Measurements from ENCODE around the gene ADCY3. TPM values are rescaled to one million over a fixed set of nuclear protein-coding genes. Genes with fewer than 3 reads are reported as not detected.
"Not testable (repeated sequence)": the region's sequence is repeated elsewhere in the genome, so short reads cannot be mapped to it uniquely, and the experiment has no call there.

Gene ADCY3
- polyA plus RNA-seq, 4 donors: 16.0 to 45.5 (median 22.9) TPM

DNA sequence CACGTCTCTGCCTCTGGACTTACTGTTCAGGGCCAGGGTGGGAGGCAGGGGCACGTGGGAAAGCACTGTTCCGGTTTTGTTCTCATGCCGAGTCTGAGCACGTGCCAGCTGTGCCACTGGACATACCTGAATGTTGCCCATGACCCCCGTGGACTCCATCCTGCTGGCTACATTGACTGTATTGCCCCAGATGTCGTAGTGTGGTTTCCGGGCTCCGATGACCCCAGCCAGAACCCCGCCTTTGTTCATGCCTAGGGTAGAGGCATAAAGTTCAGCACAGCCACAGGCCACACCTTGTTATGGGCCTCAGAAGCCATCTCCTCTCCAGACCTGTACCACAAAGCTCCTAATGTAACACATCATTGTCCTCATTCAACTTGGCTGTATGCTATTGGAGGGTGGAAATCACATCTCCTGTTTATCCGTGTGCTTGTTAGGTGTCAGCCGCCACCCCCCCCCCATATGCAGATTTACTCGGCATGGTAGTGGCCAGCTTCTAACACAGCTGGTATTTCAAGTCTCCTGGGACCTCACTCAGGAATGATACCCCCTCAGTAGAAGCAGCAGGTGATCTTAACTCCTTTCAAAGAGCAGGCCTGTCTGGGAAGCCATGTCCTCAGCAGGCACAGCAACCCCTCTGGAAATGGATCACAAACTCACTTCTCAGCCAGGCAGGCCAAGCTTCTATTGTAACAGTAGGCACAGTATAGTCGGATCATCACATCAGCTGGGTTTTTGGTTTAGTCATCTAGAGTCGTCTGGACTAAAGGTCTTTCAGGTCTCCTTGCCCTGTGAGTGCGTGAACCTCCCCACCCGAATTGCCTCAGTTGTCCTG lies 99.2 kb downstream of the ADCY3 start:
- no peak for DNase-seq (ENCODE audit: low read depth in 4 of 4, low spot score in 3 of 4)

- no peak for DNase-seq (ENCODE audit: low read depth in 4 of 4, low spot score in 3 of 4)
These were observed 99.9 kb downstream of the ADCY3 start for GRCh38 chr2:24820175-24820513.

DNA sequence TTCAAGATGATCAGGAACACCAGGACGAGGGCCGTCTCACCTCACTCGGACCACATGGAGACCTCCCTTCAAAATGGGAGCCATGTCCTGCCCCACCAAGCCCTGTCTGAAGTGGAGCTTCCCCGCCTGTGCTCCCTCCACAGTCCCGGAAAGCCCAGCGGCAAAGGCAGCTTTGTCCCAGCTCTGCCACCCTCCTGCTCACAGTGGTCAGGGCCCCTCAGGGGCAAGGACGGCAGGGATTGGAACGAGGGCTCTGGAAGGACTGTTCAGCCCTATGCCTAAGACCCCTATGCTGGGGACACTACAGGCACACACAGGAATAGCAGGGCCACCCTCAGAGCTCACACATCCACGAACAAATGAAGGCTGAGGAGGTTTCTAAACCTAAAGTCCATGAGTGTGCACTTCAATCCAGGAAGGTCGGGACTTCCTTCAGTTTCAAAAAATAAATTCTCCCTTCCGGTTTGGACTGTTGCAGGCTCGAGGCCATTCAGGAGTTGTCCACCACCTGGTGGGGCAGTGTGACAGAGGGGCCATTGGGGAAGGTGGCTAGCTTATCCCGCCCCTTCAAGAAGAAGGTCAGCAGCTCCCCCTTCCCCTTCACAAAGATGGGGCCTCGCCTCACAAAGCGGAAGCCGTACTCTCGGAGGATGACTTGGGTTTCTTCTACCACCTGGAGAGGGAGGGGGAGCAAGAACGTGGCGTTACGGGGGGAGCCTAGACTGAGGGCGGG lies 100.4 kb downstream of the ADCY3 start:
- no peak for DNase-seq (ENCODE audit: low read depth in 4 of 4, low spot score in 3 of 4)

DNA sequence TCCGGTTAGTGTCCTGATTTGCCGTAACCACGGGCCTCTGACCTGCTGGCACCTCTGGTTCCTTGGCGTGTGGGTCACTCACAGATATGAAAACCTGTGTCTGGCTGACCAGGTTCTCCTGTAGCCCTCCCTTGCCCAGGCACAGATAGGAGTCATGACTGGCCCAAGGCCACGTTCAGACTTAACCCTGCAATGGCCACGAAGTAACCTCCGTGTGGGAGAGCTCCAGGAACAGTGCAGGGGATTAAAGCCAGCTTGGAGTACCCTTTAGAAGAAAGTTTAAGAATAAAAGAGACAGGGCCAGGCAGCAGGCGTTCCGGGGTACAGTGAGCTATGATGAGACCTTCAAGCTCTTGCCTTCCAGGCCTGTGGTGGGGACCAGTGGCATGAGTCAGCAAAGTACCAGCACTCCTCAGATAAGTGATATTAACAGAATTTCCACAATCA lies 101.3 kb downstream of the ADCY3 start:
- no peak for DNase-seq (ENCODE audit: low read depth in 4 of 4, low spot score in 3 of 4)

DNA sequence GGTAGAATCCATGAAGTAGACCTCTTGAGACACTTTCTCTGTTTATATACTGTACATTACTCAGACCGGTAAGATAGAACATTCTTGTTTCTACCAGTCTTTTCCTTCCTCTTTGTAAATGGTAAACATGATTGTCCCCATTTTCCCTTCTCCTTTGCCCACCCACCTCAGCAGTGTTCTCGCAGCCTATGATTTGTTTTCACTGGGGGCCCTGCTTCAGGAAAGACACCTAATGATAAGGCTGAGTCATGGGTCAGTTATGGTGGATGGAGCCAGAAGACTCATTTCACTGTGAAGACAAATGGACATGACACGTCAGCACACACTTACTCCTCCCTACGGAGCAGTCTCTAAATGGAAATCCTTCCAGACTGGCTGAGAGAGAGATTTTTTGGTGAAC lies 103.2 kb downstream of the ADCY3 start:
- no peak for DNase-seq (ENCODE audit: low read depth in 4 of 4, low spot score in 3 of 4)

GRCh38 chr2:24816404-24816803 lies 103.6 kb downstream of the ADCY3 start:
- no peak for DNase-seq (ENCODE audit: low read depth in 4 of 4, low spot score in 3 of 4)

- DNase-seq (ENCODE audit: low read depth in 4 of 4, low spot score in 3 of 4): no peak
These were observed 104.9 kb downstream of the ADCY3 start for GRCh38 chr2:24815171-24815570.

DNA sequence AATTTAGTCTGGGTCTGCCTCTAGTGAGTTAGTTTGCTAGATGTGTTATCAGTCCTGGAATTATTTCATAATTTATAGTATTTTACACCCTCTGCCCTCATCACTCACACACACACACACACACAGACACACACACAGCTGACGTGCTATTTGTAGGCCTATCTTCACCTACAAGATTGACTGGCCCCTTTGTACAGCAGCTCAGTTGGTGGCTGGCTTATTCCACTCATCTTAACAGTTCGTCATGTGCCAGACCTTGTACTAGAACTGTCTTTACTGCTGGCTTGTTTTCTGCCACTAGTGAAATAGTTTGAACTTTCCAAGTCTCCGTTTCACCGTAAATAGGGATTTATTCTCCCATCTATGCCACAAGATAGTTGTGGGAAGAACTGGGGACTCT lies 105.5 kb downstream of the ADCY3 start:
- DNase-seq (ENCODE audit: low read depth in 4 of 4, low spot score in 3 of 4): no peak

DNA sequence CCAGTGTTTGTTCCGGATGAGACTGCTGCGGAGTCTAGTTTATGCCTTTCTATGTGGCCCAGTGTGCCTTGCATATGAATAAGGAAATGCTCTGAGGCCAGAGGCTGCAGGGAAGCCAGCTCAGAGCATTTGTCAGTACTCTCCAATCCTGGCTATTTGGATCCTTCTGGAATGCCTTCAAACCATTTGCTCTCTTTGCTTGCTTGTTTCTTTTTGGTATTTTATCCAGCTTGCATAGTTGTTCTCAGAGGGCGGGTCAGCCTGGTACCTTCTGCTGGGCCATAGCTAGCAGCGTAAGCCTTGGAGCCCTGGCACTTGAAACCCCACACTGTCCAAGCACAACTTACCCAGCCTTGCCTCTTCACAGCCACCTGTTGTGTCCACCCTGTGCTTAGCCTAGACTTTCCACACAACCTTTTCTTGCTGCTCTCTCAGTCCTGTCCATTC lies 106.3 kb downstream of the ADCY3 start:
- DNase-seq (ENCODE audit: low read depth in 4 of 4, low spot score in 3 of 4): no peak

DNA sequence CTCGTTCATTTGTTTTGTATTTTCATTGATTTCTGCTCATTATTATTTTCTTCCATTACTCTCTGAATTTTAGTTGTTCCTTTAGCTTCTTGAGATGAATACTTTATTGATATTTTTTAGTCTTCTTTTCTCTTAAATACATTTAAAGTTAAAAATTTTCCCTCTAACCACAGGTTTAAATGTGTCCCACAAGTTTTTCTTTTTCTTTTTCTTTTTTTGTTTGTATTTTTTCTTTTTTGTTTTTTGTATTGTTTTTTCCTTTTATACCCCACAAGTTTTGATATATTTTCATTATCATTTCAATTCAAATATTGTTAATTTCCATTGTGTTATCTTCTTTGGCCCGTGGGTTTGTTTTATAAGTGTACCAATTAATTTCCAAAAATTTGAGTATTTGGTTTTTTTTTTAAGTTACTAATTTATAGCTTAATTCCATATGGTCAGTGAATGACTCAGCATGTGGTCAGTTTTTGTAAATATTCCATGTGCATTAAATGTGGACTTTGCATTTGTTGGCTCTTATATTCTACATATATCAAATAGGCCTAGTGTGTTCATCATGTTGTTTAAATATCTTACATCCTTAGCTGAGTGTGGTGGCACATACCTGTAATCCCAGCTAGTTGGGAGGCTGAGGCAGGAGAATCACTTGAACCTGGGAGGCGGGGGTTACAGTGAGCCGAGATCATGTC lies 110.6 kb downstream of the ADCY3 start:
- DNase-seq (ENCODE audit: low read depth in 4 of 4, low spot score in 3 of 4): no peak

DNA sequence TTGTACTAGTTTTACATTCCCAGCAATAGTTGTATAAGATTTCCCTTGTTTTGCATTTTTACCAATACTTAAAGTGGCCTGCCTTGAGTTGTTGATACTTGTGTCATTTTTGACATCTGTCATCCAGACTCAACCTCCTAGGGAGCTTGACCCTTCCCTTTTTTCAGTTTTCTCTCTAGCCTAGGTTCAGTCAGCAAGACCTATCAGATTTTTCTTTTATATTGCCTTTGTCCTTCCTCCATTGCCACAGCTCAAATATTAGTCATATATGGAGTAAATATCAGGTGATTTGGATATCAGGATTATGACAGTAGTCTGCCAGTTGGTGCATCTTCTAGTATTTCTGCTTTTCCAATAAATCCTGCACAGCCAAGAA lies 113.4 kb downstream of the ADCY3 start:
- DNase-seq (ENCODE audit: low read depth in 4 of 4, low spot score in 3 of 4): no peak

GRCh38 chr2:24805811-24806660 lies 114.0 kb downstream of the ADCY3 start:
- DNase-seq (ENCODE audit: low read depth in 4 of 4, low spot score in 3 of 4): not testable (repeated sequence)

- not testable (repeated sequence) for DNase-seq (ENCODE audit: low read depth in 4 of 4, low spot score in 3 of 4)
These were observed 119.5 kb downstream of the ADCY3 start for GRCh38 chr2:24800487-24800886.

- no peak for DNase-seq (ENCODE audit: low read depth in 4 of 4, low spot score in 3 of 4)
These were observed 122.4 kb downstream of the ADCY3 start for GRCh38 chr2:24797644-24798043.

DNA sequence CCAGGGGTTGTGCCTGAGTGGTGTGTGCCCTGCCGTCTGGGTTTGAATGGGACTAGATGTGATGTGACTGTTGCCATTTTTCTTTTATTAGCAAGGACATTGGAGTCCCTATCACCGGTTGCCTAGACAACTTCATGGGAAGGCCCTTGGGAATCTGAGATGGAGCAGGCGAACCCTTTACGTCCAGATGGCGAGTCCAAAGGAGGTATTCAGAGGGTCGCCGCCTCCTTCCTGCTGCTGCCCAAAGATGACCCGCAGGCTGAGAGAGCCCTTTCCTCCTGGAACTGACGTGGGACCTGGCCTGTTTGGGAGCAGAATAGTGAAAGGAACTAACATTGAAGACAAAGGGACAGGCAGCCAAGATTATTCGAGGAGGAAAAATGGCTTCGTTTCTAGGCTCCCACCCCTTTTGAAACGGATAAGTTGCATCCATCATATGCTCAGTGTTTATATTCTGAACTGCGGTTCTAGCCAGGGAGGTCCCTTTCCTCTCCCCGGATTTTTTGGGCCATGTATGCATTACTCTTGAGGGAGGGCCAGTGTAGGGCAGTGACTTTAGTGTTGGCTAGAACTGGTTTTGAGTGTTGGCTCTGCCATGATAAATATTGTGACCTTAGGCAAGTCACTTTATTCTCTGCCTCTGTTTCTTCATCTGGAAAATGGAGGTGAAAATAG lies 126.1 kb downstream of the ADCY3 start:
- no peak for DNase-seq (ENCODE audit: low read depth in 4 of 4, low spot score in 3 of 4)

DNA sequence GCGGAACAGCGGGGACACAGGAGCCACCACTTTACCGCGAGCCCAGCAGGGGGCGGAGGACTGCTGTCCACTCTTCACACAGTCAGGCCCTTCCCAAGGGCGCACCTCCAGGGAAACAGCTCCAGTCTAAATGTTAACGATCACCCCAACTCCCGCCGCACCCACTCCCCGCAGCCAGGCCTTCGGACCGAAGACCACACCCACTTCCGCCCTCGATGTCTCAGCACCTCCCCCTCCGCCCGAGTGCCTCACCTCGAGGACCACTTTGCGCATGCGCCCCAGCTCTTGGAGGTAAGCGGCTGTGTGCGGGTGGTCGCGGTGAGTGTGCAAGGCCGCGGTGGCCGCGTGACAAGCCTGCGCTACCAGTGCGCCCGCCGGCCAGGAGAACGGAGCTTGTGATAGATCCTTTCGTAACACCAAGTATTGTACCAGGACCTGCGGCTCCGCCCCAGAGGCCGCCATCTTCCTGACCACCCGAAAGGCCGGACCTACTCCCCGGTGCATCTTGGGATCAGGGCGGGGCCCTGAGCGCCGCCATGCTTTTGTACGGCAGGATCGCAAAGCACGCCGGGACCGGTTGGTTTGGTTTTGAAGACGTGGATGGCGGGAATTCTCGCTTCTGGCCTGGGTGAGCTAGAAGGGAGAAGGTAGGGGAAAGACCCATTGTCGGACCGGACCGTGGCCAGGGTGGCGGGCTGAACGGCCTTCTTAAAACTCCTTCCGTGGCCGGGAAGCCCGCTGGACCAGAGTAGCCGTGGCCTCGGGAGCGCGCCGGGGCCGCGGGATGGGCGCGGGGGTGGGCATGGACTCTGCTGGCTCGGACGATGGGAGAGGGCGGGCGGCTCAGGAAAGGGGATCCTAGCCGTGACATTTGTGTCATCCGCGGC lies 126.9 kb downstream of the ADCY3 start, which contains the start of the genes CENPO and PTRHD1:
Gene CENPO, plus strand, starts transcription at position 552 of the 887 bp plus-strand sequence. CDS start 495 bp downstream, outside the sequence.
Gene PTRHD1, minus strand, starts transcription at position 518 of the 887 bp plus-strand sequence. Its CDS starts 14 bp downstream, at position 504.
- peak; percentile 93 to 96 (median 94) for DNase-seq (ENCODE audit: low read depth in 4 of 4, low spot score in 3 of 4)

- no peak for DNase-seq (ENCODE audit: low read depth in 4 of 4, low spot score in 3 of 4)
These were observed 127.5 kb downstream of the ADCY3 start for GRCh38 chr2:24792542-24792873.

DNA sequence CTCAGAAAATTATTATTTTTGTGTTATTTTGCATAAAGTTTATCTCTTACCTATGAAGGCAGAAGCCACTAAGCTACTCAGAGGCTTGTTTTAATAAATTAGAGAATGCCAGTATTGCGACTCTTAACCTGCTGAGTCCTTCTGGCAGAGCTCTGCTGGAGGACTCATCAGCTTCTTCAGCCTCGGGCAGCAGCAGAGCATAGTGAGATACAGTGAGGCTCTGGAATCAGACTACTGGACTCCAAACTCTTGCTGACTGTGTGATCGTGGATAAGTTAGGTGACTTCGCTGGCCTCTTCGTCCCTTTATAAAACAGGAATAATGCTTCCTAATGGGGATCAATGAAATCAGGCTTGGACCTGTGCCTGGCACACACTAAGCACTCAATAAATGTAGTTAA lies 128.6 kb downstream of the ADCY3 start:
- no peak for DNase-seq (ENCODE audit: low read depth in 4 of 4, low spot score in 3 of 4)

DNA sequence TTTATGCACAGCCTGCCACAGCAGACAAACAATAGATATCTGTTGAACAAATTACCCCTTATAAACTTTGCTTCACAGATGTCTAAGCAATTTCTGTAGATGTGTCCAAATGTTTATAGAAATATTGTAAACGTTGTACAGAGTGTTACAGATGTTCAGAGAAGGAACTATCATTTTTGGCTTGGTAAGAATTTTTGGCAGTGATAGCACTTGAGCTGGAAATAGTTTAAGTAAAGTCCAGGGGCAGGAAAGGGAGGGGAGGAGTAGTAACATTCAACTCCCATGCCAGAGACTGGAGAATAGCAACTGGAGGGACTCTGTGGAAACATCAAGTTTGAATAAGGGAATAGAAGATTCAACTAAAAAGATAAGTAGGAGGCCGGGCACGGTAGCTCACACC lies 131.2 kb downstream of the ADCY3 start:
- no peak for DNase-seq (ENCODE audit: low read depth in 4 of 4, low spot score in 3 of 4)
